MM.1S (cell line): ENCODE data around the gene PAXX.

ENCODE experiments used
- EZH2 ChIP-seq: fragments of 300-600 bp; sonication (generic); optimal IDR thresholded peaks from 2 replicates; pipeline ENCODE3; 2017; ENCODE audit warnings: low read depth, mild to moderate bottlenecking, antibody characterized with exemption, low read length, mixed read lengths
- EZH2phosphoT487 ChIP-seq: fragments of 300-600 bp; sonication (generic); IDR thresholded peaks from 2 replicates; pipeline ENCODE4 v1.6.1; 2018; ENCODE audit warnings: antibody characterized with exemption, low read length
- TF ChIP-seq, protein P1 (sequence below): fragments of 300-600 bp; sonication (generic); IDR thresholded peaks from 2 replicates; pipeline ENCODE4 v1.5.1; 2016; ENCODE audit warnings: antibody characterized with exemption, low read length, mixed read lengths

GRCh38 chr9:136975644-136976043 lies 16.6 kb upstream of the PAXX start:
- TF ChIP-seq, protein P1, sequence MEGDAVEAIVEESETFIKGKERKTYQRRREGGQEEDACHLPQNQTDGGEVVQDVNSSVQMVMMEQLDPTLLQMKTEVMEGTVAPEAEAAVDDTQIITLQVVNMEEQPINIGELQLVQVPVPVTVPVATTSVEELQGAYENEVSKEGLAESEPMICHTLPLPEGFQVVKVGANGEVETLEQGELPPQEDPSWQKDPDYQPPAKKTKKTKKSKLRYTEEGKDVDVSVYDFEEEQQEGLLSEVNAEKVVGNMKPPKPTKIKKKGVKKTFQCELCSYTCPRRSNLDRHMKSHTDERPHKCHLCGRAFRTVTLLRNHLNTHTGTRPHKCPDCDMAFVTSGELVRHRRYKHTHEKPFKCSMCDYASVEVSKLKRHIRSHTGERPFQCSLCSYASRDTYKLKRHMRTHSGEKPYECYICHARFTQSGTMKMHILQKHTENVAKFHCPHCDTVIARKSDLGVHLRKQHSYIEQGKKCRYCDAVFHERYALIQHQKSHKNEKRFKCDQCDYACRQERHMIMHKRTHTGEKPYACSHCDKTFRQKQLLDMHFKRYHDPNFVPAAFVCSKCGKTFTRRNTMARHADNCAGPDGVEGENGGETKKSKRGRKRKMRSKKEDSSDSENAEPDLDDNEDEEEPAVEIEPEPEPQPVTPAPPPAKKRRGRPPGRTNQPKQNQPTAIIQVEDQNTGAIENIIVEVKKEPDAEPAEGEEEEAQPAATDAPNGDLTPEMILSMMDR: peak; percentile 18; the same call in 1 of the 2 replicates
- TF ChIP-seq EZH2phosphoT487: no peak
- no peak for TF ChIP-seq EZH2
